ENCODE results near the gene RFFL.

RFFL gene

GRCh38 chr17:34980681-34981537 lies 82.6 kb downstream of the RFFL start:
- peak; percentile 86 to 91 for DNase-seq (ENCODE audit: low read depth in 2 of 2)
- H3K4me3 ChIP-seq (replicated peaks in 1 of 2; ENCODE audit: low read depth in 2 of 2, low read length in 2 of 2) = peak overlapping the region; percentile 71 to 72
- peak; percentile 28 for TF ChIP-seq CTCF (IDR thresholded peaks at IDR 0.05; ENCODE audit: low read depth, low read length)

- no peak for TF ChIP-seq CTCF (IDR thresholded peaks at IDR 0.05; ENCODE audit: low read depth, low read length)
- H3K4me3 ChIP-seq (replicated peaks in 1 of 2; ENCODE audit: low read depth in 2 of 2, low read length in 2 of 2) = peak within 1 kb of the TSS; percentile 71 to 72
- peak; percentile 94 to 95 for DNase-seq (ENCODE audit: low read depth in 2 of 2)
These were observed 83.2 kb downstream of the RFFL start, which contains the start of gene LIG3 for GRCh38 chr17:34980353-34980680. Gene LIG3, plus strand, starts transcription at chr17:34980512. Its CDS starts 2,494 bp downstream, at chr17:34983006.

DNA sequence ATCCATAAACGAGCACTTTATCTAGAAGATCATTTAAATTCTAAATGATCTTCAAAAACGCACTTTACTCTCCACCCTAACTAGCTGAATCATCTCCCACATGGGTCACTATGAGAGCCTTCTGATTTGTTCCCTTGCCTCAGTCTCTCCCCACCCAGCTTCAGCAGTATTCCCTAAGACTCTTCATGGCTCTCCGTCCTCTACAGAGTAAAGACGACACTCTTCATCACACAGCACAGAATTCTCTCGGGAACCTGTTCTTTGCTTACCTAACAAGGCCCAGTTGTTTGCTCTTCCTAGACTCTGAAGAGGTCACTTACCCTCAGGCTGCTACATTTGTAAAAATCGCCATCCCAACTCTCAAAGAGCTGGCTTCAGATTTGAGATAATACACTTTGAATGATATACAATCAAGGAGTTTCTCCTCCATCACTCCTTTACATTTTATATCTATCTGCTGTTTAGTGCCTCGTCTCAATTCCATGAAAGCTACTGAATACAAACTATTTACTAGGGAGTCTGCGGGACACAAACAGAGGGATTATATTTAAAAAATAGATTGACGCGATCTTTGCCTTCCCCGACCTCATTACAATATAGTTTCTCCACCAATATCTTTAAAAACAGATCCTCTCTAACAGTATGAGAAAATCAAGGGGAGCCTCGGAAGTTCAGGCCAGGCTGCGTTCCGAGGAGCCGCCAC lies 83.7 kb downstream of the RFFL start:
- peak in 1 of 2 donors; percentile 28 for DNase-seq (ENCODE audit: low read depth in 2 of 2)
- H3K4me3 ChIP-seq (replicated peaks in 1 of 2; ENCODE audit: low read depth in 2 of 2, low read length in 2 of 2) = peak overlapping the region; percentile 46 to 71
- TF ChIP-seq CTCF (IDR thresholded peaks at IDR 0.05; ENCODE audit: low read depth, low read length) = no peak

GRCh38 chr17:34979153-34979552 lies 84.4 kb downstream of the RFFL start:
- TF ChIP-seq CTCF (IDR thresholded peaks at IDR 0.05; ENCODE audit: low read depth, low read length) = no peak
- H3K4me3 ChIP-seq (replicated peaks in 1 of 2; ENCODE audit: low read depth in 2 of 2, low read length in 2 of 2) = no peak overlapping the region
- no peak for DNase-seq (ENCODE audit: low read depth in 2 of 2)

GRCh38 chr17:34974794-34975785 lies 88.4 kb downstream of the RFFL start:
- H3K4me3 ChIP-seq (replicated peaks in 1 of 2; ENCODE audit: low read depth in 2 of 2, low read length in 2 of 2) = no peak overlapping the region
- no peak for TF ChIP-seq CTCF (IDR thresholded peaks at IDR 0.05; ENCODE audit: low read depth, low read length)
- no peak for DNase-seq (ENCODE audit: low read depth in 2 of 2)

DNA sequence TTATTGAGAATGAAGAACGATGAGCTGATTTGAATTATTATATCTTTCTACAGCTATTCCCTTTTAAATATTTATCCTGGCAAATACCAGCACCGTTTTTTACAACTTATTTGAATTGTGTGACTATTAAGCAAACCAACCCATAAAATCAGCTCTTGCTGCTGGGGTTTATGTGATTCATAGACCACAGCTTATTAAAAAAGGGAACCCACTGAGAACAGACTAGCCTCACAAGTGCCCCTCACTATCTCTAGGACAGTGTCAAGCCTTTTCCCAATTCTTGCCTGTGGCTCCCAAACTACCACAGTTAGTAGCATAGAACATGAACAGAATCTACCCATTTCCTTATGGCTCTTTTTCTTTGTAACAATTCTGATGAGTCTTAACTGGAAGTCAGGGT lies 89.3 kb downstream of the RFFL start:
- no peak for DNase-seq (ENCODE audit: low read depth in 2 of 2)
- H3K4me3 ChIP-seq (replicated peaks in 1 of 2; ENCODE audit: low read depth in 2 of 2, low read length in 2 of 2) = no peak overlapping the region
- no peak for TF ChIP-seq CTCF (IDR thresholded peaks at IDR 0.05; ENCODE audit: low read depth, low read length)

All from cardiac fibroblast (primary cell).